NCI-H69 (cell line): ENCODE results near the gene LRRN2.
A peak's percentile ranks its signal among the peaks of the same experiment; 100 is the strongest.

ENCODE experiments used
- DNase-seq: peaks from one replicate; lab custom pipeline; 2025; lab: John Stamatoyannopoulos, UW

The LRRN2 gene

GRCh38 chr1:204662530-204662929 is 23.0 kb downstream of the LRRN2 start:
- no peak for DNase-seq

- DNase-seq, result no peak
Observed at GRCh38 chr1:204660509-204660908, 25.0 kb downstream of the LRRN2 start.

GRCh38 chr1:204659056-204659455 is 26.5 kb downstream of the LRRN2 start:
- peak; percentile 59 for DNase-seq

- no peak for DNase-seq
Observed at GRCh38 chr1:204658295-204658694, 27.2 kb downstream of the LRRN2 start.

GRCh38 chr1:204653590-204654340 is 31.8 kb downstream of the LRRN2 start:
- no peak for DNase-seq

- peak; percentile 84 for DNase-seq
Observed at GRCh38 chr1:204652497-204652896, 33.0 kb downstream of the LRRN2 start.

GRCh38 chr1:204651843-204652421 is 33.6 kb downstream of the LRRN2 start:
- DNase-seq, result peak; percentile 98

GRCh38 chr1:204650911-204651570 is 34.5 kb downstream of the LRRN2 start:
- peak; percentile 61 for DNase-seq

GRCh38 chr1:204649721-204650521 is 35.6 kb downstream of the LRRN2 start:
- DNase-seq, result peak; percentile 97

GRCh38 chr1:204648576-204648975 is 37.0 kb downstream of the LRRN2 start:
- DNase-seq, result no peak

GRCh38 chr1:204647805-204648153 is 37.8 kb downstream of the LRRN2 start:
- no peak for DNase-seq

GRCh38 chr1:204647114-204647804 is 38.3 kb downstream of the LRRN2 start:
- peak; percentile 83 for DNase-seq

- DNase-seq, result no peak
Observed at GRCh38 chr1:204645666-204646065, 39.9 kb downstream of the LRRN2 start.

- no peak for DNase-seq
Observed at GRCh38 chr1:204645251-204645650, 40.3 kb downstream of the LRRN2 start.

- DNase-seq, result no peak
Observed at GRCh38 chr1:204643503-204643902, 42.0 kb downstream of the LRRN2 start.

GRCh38 chr1:204641936-204642335 is 43.6 kb downstream of the LRRN2 start:
- no peak for DNase-seq

GRCh38 chr1:204641455-204641854 is 44.1 kb downstream of the LRRN2 start:
- DNase-seq, result no peak

- no peak for DNase-seq
Observed at GRCh38 chr1:204640578-204640977, 45.0 kb downstream of the LRRN2 start.

GRCh38 chr1:204634260-204634910 is 51.2 kb downstream of the LRRN2 start:
- DNase-seq, result peak; percentile 89

- DNase-seq, result peak; percentile 85
Observed at GRCh38 chr1:204633665-204634064, 51.9 kb downstream of the LRRN2 start.
